ENCODE data around the gene ZBTB32.
"Not testable (repeated sequence)": the region's sequence is repeated elsewhere in the genome, so short reads cannot be mapped to it uniquely, and the experiment has no call there.

The ZBTB32 gene

GRCh38 chr19:35704218-35704617 lies at the start of gene ZBTB32:
Gene ZBTB32 (plus strand): TSS chr19:35704558. CDS start chr19:35714627, 10,069 bp downstream.
- Histone ChIP-seq H3K9me3 (ENCODE audit: control insufficient read depth in 1 of 2, low read length in 2 of 2) (no peaks in the 10 kb centered on the region), H3K27me3 (ENCODE audit: low read depth, low read length) (no peaks in the 10 kb centered on the region), H3K36me3 (ENCODE audit: control insufficient read depth in 1 of 2, insufficient read depth in 2 of 2, low read length in 2 of 2) (no peaks in the 10 kb centered on the region), H3K4me3 (ENCODE audit: low read depth in 1 of 2, low read length in 2 of 2) (no peak within 1 kb of the TSS), H3K27ac (ENCODE audit: low read length) (no peak within 1 kb of the TSS), H3K4me1 (ENCODE audit: control insufficient read depth in 1 of 2, insufficient read depth in 2 of 2, low read length in 2 of 2) (peaks cover 0 to 7% of the 10 kb centered on the region in 2 donors)

GRCh38 chr19:35654828-35655227 lies 49.5 kb upstream of the ZBTB32 start:
- not testable (repeated sequence) for H3K9me3 ChIP-seq (ENCODE audit: control insufficient read depth in 1 of 2, low read length in 2 of 2); H3K4me1 ChIP-seq (ENCODE audit: control insufficient read depth in 1 of 2, insufficient read depth in 2 of 2, low read length in 2 of 2); H3K4me3 ChIP-seq (ENCODE audit: low read depth in 1 of 2, low read length in 2 of 2); H3K27me3 ChIP-seq (ENCODE audit: low read depth, low read length); H3K27ac ChIP-seq (ENCODE audit: low read length)
- peaks cover 19 to 55% of the 10 kb centered on the region in 2 donors for H3K36me3 ChIP-seq (ENCODE audit: control insufficient read depth in 1 of 2, insufficient read depth in 2 of 2, low read length in 2 of 2)

- H3K27me3 ChIP-seq (ENCODE audit: low read depth, low read length): no peaks in the 10 kb centered on the region
- H3K27ac ChIP-seq (ENCODE audit: low read length): no peak overlapping the region
- peaks cover 0 to 5% of the 10 kb centered on the region in 2 donors for H3K4me1 ChIP-seq (ENCODE audit: control insufficient read depth in 1 of 2, insufficient read depth in 2 of 2, low read length in 2 of 2)
- H3K9me3 ChIP-seq (ENCODE audit: control insufficient read depth in 1 of 2, low read length in 2 of 2): no peaks in the 10 kb centered on the region
- H3K4me3 ChIP-seq (ENCODE audit: low read depth in 1 of 2, low read length in 2 of 2): no peak overlapping the region
- H3K36me3 ChIP-seq (ENCODE audit: control insufficient read depth in 1 of 2, insufficient read depth in 2 of 2, low read length in 2 of 2): peaks cover 19 to 55% of the 10 kb centered on the region in 2 donors
Measured at GRCh38 chr19:35655600-35655999, 48.8 kb upstream of the ZBTB32 start.

GRCh38 chr19:35656700-35657099 lies 47.7 kb upstream of the ZBTB32 start:
- no peak overlapping the region for H3K27ac ChIP-seq (ENCODE audit: low read length)
- no peaks in the 10 kb centered on the region for H3K9me3 ChIP-seq (ENCODE audit: control insufficient read depth in 1 of 2, low read length in 2 of 2)
- H3K4me3 ChIP-seq (ENCODE audit: low read depth in 1 of 2, low read length in 2 of 2): no peak overlapping the region
- H3K27me3 ChIP-seq (ENCODE audit: low read depth, low read length): no peaks in the 10 kb centered on the region
- H3K36me3 ChIP-seq (ENCODE audit: control insufficient read depth in 1 of 2, insufficient read depth in 2 of 2, low read length in 2 of 2): peaks cover 19 to 53% of the 10 kb centered on the region in 2 donors
- H3K4me1 ChIP-seq (ENCODE audit: control insufficient read depth in 1 of 2, insufficient read depth in 2 of 2, low read length in 2 of 2): no peaks in the 10 kb centered on the region

GRCh38 chr19:35657904-35658700 lies 46.3 kb upstream of the ZBTB32 start:
- H3K4me1 ChIP-seq (ENCODE audit: control insufficient read depth in 1 of 2, insufficient read depth in 2 of 2, low read length in 2 of 2): no peaks in the 10 kb centered on the region
- H3K4me3 ChIP-seq (ENCODE audit: low read depth in 1 of 2, low read length in 2 of 2): no peak overlapping the region
- no peaks in the 10 kb centered on the region for H3K9me3 ChIP-seq (ENCODE audit: control insufficient read depth in 1 of 2, low read length in 2 of 2)
- no peak overlapping the region for H3K27ac ChIP-seq (ENCODE audit: low read length)
- peaks cover 19 to 47% of the 10 kb centered on the region in 2 donors for H3K36me3 ChIP-seq (ENCODE audit: control insufficient read depth in 1 of 2, insufficient read depth in 2 of 2, low read length in 2 of 2)
- H3K27me3 ChIP-seq (ENCODE audit: low read depth, low read length): no peaks in the 10 kb centered on the region

- H3K4me1 ChIP-seq (ENCODE audit: control insufficient read depth in 1 of 2, insufficient read depth in 2 of 2, low read length in 2 of 2): no peaks in the 10 kb centered on the region
- peaks cover 8 to 16% of the 10 kb centered on the region in 2 donors for H3K36me3 ChIP-seq (ENCODE audit: control insufficient read depth in 1 of 2, insufficient read depth in 2 of 2, low read length in 2 of 2)
- no peaks in the 10 kb centered on the region for H3K9me3 ChIP-seq (ENCODE audit: control insufficient read depth in 1 of 2, low read length in 2 of 2)
- H3K27ac ChIP-seq (ENCODE audit: low read length): no peak overlapping the region
- H3K4me3 ChIP-seq (ENCODE audit: low read depth in 1 of 2, low read length in 2 of 2): no peak overlapping the region
- H3K27me3 ChIP-seq (ENCODE audit: low read depth, low read length): no peaks in the 10 kb centered on the region
Measured at GRCh38 chr19:35661995-35662340, 42.4 kb upstream of the ZBTB32 start.

- H3K4me1 ChIP-seq (ENCODE audit: control insufficient read depth in 1 of 2, insufficient read depth in 2 of 2, low read length in 2 of 2): no peaks in the 10 kb centered on the region
- no peaks in the 10 kb centered on the region for H3K36me3 ChIP-seq (ENCODE audit: control insufficient read depth in 1 of 2, insufficient read depth in 2 of 2, low read length in 2 of 2)
- H3K4me3 ChIP-seq (ENCODE audit: low read depth in 1 of 2, low read length in 2 of 2): no peak overlapping the region
- no peak overlapping the region for H3K27ac ChIP-seq (ENCODE audit: low read length)
- no peaks in the 10 kb centered on the region for H3K9me3 ChIP-seq (ENCODE audit: control insufficient read depth in 1 of 2, low read length in 2 of 2)
- no peaks in the 10 kb centered on the region for H3K27me3 ChIP-seq (ENCODE audit: low read depth, low read length)
Measured at GRCh38 chr19:35663981-35664380, 40.4 kb upstream of the ZBTB32 start.

GRCh38 chr19:35665157-35665556 lies 39.2 kb upstream of the ZBTB32 start:
- Histone ChIP-seq H3K9me3 (ENCODE audit: control insufficient read depth in 1 of 2, low read length in 2 of 2) (no peaks in the 10 kb centered on the region), H3K4me3 (ENCODE audit: low read depth in 1 of 2, low read length in 2 of 2) (no peak overlapping the region), H3K36me3 (ENCODE audit: control insufficient read depth in 1 of 2, insufficient read depth in 2 of 2, low read length in 2 of 2) (no peaks in the 10 kb centered on the region), H3K27ac (ENCODE audit: low read length) (no peak overlapping the region), H3K4me1 (ENCODE audit: control insufficient read depth in 1 of 2, insufficient read depth in 2 of 2, low read length in 2 of 2) (no peaks in the 10 kb centered on the region), H3K27me3 (ENCODE audit: low read depth, low read length) (no peaks in the 10 kb centered on the region)

- Histone ChIP-seq H3K27ac (ENCODE audit: low read length) (no peak overlapping the region), H3K36me3 (ENCODE audit: control insufficient read depth in 1 of 2, insufficient read depth in 2 of 2, low read length in 2 of 2) (no peaks in the 10 kb centered on the region), H3K27me3 (ENCODE audit: low read depth, low read length) (no peaks in the 10 kb centered on the region), H3K9me3 (ENCODE audit: control insufficient read depth in 1 of 2, low read length in 2 of 2) (no peaks in the 10 kb centered on the region), H3K4me3 (ENCODE audit: low read depth in 1 of 2, low read length in 2 of 2) (no peak overlapping the region), H3K4me1 (ENCODE audit: control insufficient read depth in 1 of 2, insufficient read depth in 2 of 2, low read length in 2 of 2) (no peaks in the 10 kb centered on the region)
Measured at GRCh38 chr19:35665604-35666003, 38.8 kb upstream of the ZBTB32 start.

- no peaks in the 10 kb centered on the region for H3K36me3 ChIP-seq (ENCODE audit: control insufficient read depth in 1 of 2, insufficient read depth in 2 of 2, low read length in 2 of 2)
- no peaks in the 10 kb centered on the region for H3K4me1 ChIP-seq (ENCODE audit: control insufficient read depth in 1 of 2, insufficient read depth in 2 of 2, low read length in 2 of 2)
- H3K4me3 ChIP-seq (ENCODE audit: low read depth in 1 of 2, low read length in 2 of 2): no peak within 1 kb of the TSS
- no peaks in the 10 kb centered on the region for H3K9me3 ChIP-seq (ENCODE audit: control insufficient read depth in 1 of 2, low read length in 2 of 2)
- H3K27ac ChIP-seq (ENCODE audit: low read length): no peak within 1 kb of the TSS
- H3K27me3 ChIP-seq (ENCODE audit: low read depth, low read length): no peaks in the 10 kb centered on the region
Measured at GRCh38 chr19:35666251-35666913, 38.0 kb upstream of the ZBTB32 start, which contains the start of gene UPK1A. Gene UPK1A (plus strand): TSS chr19:35666517. CDS start chr19:35666813, 296 bp downstream.

GRCh38 chr19:35669566-35669965 lies 34.8 kb upstream of the ZBTB32 start:
- Histone ChIP-seq H3K4me1 (ENCODE audit: control insufficient read depth in 1 of 2, insufficient read depth in 2 of 2, low read length in 2 of 2) (no peaks in the 10 kb centered on the region), H3K9me3 (ENCODE audit: control insufficient read depth in 1 of 2, low read length in 2 of 2) (no peaks in the 10 kb centered on the region), H3K27ac (ENCODE audit: low read length) (no peak overlapping the region), H3K27me3 (ENCODE audit: low read depth, low read length) (peaks cover 12% of the 10 kb centered on the region), H3K36me3 (ENCODE audit: control insufficient read depth in 1 of 2, insufficient read depth in 2 of 2, low read length in 2 of 2) (no peaks in the 10 kb centered on the region), H3K4me3 (ENCODE audit: low read depth in 1 of 2, low read length in 2 of 2) (no peak overlapping the region)

All from muscle layer of duodenum (tissue), 2 donors.